Effector CD8-positive, alpha-beta T cell (primary cell): ENCODE results near the gene ZNF354C.
A peak's percentile ranks its signal among the peaks of the same experiment; 100 is the strongest.
"Not testable (repeated sequence)": the region's sequence is repeated elsewhere in the genome, so short reads cannot be mapped to it uniquely, and the experiment has no call there.

ENCODE experiments used
- DNase-seq: peaks from one replicate; lab custom pipeline; 2025; lab: John Stamatoyannopoulos, UW
- total RNA-seq, 4 experiments: gene quantifications; one replicate each; lab custom pipeline; 2026; lab: John Stamatoyannopoulos, UW

The ZNF354C gene
- total RNA-seq = 22.6 to 37.5 (median 28.0) reads per million in 4 experiments

DNA sequence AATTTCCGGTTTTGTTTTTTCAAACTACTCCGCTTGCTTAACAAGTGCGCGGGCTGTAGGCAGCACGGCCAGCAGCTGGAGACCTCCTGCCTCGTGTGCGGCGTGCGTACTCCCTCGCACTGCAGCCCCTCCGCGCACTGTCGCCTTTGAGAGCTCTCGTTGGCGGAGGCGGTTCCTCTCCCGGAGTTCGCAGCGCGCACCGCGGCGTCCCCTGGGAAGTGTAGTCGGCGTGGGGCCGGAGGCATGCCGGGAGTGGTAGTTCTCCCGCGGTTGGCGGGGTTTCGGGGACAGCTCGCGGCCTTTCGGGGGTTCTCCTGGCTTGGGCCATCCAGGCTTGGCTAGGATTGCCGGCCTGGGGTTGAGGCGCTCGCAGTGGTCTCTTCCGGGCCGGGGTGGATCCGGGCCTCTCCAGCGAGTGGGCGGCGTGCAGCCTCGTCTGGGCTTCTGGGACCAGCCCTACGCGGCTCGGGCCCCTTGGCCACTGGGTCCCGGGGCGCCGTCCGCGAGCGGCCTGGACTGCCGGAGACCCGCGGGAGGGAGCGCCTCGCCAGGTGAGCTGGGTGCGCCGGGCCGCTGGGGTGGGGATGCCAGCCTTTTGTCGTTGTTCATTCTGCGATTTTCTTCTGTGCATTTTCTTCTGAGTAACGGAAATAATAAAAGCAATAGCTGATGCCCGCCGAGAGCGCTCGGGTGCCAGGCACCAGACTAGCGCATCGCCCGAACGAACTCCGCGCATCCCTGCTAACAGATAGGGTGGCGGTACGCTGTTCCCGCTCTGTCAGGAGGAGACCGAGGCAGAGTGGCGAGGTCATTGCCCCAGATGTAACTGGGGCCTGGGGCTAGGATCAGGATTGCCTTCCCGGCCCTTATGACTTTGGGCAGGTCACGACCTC is at the start of gene ZNF354C:
Gene ZNF354C, plus strand, starts transcription at position 258 of the 893 bp plus-strand sequence. CDS start 1,696 bp downstream, outside the sequence.
- peak; percentile 80 for DNase-seq

DNA sequence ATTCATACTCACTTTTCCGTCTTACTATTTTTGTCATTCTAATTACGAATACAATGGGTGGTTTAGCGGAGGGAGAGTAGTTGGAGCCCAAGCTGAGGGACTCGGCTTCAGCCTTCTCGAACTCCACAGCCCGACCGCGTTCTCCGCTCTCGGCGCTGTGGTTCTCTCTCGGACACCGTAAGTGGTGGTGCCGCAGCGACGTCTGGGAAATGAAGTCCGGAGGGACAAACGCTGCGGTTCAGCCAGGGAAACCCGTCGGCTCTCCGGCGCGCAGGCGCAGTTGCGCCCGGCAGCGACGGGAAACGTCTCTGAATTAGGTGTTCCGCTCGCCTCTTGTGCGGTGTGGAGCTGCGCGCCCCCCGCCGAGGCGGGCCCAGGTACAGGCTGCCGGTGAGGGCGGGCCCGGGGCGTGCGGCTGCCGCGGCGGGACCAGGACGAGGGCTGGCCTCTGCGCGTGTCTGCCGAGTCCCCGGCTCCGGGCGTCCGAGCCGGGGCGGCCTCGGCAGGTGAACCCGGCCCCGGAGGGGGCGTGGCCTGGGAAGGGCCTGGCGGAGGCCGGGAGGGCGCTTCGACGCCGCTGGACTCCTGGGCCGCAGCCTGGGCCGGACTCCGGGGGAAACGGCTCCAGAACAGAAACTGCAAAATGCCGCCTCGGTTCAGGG is 36.5 kb upstream of the ZNF354C start, which contains the start of gene ZNF879:
Gene ZNF879, plus strand, starts transcription at position 277 of the 662 bp plus-strand sequence. CDS start 1,201 bp downstream, outside the sequence.
- DNase-seq = peak; percentile 90

DNA sequence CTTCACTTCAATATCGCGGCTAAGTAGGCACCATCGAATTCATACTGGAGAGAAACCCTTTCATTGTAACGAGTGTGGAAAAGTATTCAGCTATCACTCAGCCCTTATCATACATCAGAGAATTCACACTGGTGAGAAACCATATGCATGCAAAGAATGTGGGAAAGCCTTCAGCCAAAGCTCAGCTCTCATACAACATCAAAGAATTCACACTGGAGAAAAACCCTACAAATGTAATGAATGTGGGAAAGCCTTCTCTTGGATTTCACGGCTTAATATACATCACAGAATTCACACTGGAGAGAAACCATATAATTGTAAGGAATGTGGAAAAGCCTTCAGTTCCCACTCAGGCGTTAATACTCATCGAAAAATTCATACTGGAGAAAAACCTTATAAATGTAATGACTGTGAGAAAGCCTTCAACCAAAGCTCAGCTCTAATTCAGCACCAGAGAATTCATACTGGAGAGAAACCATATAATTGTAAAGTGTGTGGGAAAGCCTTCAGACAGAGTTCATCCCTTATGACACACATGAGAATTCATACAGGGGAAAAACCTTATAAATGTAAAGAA is 27.1 kb upstream of the ZNF354C start:
- no peak for DNase-seq

DNA sequence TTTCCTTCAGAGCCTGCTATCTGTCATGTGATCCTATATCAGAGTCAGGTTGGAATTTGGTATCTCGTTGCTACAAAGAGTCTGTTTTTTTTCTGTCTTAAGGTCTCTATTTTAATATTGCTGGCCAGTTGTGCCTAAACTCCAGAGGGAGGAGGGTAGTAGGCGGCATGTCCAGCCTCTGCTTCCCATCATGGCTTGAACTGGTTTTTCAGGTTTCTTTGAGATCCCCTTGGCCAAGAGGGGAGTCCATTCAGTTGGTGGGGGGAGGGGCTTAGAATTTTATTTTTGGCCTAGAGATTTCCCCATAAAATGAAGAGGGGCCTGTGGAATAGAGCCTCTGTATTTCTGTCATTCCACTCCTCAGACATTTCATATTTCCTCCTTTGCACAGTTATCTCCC is 15.4 kb upstream of the ZNF354C start:
- no peak for DNase-seq

DNA sequence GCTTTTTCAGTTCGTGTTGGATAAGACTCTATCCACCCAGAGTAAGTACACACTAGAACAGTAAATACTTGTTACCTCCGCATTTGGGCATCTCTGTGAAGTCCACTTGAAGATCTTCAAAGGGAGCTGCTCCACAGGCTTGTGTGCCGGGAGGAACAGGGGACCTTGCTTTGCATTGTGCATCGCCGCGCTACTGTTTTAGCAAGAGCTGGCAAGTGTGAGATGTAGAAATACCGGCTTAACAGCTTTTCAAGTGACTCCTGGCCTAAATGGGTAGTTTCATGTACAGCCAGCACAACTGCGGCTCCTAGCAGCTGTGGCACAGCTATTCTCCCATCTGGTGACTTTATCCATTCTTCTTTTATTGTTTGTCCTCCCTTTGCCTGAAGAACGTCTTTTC is 8.4 kb upstream of the ZNF354C start:
- DNase-seq = no peak

DNA sequence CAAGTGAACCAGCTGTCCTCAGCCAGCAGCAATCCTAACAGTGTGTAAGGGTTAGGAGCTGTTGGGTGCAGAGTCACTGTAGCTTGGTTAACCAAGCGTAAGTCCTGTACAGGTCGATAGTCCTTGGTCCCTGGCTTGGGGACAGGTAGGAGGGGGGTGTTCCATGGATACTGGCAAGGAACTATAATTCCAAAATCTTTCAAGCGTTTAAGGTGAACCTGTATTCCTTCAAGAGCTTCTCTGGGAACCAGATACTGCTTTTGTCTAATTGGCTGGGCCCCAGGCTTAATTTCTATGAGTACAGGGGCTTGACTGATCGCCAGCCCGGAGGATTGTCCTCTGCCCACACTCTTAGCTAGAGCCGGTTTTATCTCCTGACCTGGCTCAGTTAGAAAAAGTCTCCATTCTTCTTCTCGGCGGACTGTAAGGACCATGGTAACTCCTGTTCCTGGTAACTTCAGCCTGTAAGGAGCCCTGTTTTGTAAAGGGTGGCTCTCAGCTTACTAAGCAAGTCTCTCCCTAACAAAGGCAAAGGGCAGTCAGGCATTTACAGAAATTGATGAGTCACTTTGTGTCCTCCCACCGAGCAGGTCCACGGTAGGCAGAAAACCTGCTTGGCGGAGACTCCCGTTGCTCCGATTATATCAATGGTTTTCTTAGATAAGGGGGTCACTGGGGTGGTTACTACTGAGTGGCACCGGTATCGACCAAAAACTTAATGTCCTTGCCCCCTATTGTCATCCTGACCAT is 6.0 kb upstream of the ZNF354C start:
- no peak for DNase-seq

DNA sequence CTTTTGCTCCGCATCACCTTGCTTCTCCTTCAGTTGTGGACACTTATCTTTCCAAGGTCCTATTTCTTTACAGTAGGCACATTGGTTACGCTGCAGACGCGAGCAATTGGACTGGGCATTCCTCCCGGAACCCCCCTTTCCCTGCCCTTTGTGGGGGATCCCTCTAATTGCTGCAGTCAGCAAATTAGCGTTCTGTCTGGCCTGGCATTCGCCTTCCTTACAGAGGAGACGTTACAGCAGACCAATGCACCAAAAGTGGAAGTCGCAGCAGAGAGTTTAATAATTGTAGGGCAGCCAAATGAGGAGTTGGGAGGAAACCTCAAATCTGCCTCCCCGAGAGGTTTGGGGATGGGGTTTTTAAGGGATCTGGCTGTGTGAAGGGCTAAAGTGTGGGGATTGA is 5.3 kb upstream of the ZNF354C start:
- no peak for DNase-seq

DNA sequence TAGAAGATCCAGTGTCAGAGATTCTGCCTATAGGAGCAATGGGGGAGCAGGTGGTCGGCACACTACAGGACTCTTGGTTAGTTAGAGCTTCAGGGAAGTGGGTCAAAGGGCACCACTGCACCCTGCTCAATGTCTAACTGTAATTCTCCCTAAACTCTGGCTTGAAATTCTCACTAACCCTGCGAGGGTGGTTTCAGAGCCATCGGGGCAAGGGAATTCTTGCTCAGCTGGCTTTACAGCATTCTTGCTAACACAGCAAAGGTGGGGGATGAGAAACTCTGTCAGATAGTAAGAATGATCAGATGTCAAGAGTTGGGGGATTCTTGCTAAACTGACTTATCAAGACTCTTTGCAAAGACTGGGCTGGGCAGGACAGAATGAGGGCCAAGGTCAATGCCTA is 4.7 kb upstream of the ZNF354C start:
- no peak for DNase-seq

DNA sequence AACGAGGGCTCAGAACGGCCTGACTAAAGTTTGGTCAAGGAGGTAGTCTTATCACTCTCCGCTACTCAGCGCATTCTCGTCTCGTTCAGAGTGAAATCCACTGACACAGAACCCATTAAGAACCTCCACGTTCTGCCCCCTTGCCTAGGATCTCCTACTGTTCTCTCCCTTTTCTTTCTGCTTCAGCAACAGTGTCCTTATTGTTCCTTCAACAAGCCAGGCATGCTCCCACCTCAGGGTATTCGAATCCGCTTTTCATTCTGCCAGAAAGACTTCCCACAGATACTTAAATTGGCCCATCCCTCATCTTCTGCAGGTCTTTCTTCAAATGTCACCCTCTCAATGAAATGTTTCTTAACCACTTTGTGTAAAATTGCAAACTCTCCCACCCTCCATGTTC is 4.3 kb upstream of the ZNF354C start:
- no peak for DNase-seq

DNA sequence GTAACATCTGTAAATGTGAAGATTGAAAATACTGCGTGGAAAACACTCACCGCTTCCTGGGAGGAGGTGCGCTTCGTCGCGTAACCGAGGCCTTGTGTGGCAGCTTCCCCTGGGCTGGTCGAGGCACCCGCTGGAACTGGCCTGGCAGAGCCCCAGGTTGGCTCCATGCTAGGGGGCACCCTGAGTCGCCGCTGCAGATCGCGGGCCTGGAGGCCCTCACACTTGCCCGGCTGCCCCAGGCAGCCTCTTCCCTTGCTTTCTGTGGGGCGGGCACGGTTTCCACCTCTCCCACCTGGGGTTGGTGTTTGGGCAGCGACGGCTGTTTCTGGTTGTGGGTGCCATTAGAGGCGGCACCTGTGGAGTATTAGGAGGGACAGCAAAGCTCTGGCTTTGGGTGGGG is 852 bp downstream of the ZNF354C start:
- no peak for DNase-seq

DNA sequence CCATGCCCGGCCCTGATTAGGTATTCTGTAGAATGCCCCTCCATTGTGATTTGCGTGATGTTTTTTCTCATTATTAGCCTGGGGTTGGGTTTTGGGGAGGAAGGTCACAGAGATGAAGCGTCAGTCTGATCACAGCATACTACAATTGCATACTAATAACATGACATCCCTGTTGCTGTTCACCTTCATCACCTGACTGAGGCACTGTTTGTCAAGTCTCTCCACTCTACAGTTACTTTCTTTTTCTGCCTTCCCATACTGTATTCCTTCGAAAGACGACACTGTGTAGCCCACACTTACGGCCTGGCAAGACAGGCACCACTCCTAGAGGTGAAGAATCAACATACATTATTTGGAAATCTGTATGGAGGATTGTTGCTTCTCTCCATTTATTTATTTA is 5.5 kb downstream of the ZNF354C start:
- DNase-seq = no peak

DNA sequence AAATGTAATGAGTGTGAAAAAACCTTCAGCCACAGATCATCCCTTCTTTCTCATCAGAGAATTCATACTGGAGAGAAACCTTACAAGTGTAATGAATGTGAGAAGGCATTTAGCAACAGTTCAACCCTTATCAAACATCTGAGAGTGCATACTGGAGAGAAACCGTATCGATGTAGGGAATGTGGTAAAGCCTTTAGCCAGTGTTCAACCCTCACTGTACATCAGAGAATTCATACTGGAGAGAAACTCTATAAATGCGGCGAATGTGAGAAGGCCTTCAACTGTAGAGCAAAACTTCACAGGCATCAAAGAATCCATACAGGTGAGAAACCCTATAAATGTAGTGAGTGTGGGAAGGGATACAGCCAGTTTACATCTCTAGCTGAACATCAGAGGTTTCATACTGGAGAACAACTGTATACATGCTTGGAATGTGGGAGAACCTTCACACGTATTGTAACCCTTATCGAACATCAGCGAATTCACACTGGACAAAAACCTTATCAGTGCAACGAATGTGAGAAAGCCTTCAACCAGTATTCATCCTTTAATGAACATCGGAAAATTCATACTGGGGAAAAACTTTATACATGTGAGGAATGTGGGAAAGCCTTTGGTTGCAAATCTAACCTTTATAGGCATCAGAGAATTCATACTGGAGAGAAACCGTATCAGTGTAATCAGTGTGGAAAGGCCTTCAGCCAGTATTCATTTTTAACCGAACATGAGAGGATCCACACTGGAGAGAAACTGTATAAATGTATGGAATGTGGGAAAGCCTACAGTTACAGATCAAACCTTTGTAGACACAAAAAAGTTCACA is 19.2 kb downstream of the ZNF354C start:
- no peak for DNase-seq

DNA sequence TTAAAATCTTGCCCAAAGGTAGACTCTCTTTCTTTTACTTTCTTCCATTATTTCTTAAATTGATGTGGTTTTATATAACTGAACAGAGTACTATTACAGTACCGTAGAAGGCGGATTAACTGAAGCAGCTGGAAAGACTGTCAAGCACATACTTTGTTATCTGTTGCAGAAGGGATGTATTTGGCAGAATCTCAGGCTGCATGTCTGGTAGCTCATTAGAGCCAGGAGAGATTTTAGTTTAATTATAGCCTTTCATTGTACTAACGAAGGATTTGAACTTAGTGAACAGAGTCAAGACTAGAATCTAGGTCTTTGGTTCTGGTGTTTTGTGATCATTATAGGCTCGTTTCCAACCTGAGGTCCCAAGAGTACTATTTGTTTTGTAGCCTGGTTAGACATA is 20.6 kb downstream of the ZNF354C start:
- no peak for DNase-seq

DNA sequence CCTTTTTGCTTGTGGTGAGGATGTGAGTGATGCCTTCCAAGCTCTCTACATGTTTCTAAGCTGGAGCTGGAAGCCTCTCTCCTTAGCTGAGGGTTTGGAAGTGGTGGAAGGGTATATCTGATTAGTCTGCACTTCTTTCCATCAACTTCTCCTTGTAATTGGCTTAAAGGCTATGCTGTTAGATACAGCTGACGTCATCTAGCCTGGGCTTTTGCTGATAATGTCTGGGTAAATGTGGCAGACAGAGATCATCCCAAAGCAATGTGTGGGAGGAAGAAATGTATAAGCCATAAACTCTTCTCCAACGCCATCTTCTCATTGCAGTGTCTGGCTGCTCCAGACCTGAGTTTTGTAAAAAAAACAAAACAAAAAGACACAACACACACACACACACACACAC is 29.3 kb downstream of the ZNF354C start:
- DNase-seq = no peak

DNA sequence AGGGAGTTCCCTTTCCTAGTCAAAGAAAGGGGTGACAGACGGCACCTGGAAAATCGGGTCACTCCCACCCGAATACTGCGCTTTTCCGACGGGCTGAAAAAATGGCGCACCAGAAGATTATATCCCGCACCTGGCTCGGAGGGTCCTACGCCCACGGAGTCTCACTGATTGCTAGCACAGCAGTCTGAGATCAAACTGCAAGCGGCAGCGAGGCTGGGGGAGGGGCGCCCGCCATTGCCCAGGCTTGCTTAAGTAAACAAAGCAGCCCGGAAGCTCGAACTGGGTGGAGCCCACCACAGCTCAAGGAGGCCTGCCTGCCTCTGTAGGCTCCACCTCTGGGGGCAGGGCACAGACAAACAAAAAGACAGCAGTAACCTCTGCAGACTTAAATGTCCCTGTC is 41.1 kb downstream of the ZNF354C start:
- DNase-seq = not testable (repeated sequence)

DNA sequence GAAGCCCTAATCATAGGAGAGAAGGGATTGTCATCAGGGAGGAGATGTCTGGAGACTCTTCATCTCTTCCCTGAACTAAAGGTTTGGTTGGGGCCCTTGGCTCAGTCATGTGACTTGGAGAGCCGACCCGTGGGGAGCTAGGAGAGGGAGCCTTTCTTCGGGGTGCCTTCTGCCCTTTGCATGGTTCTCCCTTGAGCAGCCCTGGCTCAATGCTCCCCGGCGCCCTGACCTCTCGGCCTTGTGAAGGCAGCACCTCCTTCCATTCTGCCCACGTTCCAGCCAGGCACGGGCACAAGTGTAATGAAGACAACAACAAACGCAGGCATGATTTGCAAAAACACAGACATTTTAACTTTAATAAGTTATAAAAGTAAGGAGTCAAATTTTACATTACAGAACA is 50.4 kb downstream of the ZNF354C start:
- DNase-seq = no peak

DNA sequence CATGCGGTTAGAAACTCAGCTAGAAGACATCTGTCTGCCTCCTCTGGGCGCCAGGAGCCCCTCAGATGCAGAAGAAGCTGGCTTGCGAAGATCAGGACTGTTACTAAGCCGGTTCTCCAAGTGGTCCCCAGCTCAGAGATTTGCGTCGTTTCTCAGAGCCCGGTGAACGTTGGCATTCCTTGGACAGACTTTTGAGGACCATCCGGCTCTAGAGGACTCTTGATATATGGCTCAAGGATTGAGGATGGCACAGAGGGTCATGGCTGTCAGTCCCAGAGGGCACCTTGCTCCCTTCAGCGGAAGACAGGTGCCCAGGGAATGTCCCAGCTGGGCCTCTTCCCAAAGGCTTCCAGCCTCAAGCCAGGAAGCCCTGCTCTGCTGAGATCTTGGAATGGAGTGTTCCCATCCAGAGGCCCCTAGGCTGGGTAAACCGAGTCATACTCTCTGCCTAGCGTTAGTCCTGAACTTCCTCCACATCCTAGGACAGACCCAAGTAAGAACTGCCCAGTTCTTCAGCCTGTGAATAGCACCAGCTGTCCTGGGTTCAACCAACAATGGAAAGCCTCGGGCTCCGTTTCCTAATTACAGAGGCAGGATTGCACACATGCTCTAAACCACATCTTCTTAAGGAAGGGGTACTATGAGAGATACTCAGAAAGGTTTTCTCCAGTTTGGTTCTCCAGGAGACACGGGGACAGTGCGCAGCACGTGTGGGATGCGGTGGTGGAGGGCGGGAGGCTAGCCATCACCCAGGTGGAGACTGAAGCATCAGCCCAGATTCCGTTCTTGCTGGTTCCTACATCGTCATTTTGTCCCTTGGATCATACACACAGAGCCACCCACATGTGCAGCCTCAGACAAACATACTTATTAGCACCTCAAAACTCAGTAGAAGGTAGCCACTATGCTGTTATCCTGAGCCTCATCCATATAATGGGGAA is 51.4 kb downstream of the ZNF354C start:
- DNase-seq = no peak

DNA sequence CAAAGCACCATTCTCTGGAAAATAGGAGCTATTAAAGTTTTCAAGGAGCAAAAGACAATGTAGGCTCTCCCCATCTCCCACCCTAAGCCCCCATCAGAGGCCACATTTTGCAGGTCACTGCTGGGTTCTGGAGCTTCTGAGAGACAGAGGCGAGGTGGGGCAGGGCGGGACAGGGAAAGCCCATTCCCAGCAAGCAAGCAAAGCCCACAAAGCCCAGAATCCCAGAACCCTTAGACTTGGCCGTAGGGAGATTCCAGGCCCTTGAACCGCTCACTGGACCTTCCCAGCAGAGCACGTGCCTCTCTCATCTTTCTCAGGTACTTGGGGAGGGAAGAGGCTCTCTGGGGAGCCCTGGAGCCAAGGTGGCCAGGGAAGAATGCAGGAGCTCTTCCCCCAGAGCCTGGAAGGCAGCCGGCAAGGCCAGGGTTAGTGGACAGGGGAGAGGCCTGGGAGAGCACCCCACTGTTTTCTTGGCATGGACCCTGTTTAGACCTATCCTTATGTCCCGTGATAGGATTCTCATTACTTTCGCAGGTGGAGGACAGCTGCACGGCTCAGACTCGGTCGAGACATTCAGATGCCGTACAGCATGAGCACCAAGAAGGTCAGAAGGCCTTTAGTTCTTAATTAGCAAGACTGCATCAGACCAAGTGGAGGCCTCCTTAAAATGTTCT is 52.4 kb downstream of the ZNF354C start:
- DNase-seq = no peak

DNA sequence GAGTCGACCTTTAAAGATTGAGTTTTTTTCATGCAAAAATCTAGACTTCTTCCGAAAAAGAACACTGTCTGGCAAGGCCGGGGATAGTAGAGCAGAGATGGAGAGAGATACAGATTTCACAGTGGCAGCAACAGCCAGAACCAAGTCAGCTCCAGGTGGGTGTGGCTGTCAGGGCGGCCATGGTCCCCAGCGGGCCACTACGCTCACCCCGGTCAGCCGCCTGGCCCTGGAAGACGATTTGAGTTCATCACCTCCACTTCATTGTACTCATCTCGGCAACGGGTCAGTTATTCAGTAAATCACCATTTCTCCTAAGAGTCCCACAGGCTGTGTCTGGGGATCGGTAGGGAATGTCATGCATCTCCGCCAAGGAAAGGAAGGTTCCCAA is 53.0 kb downstream of the ZNF354C start:
- no peak for DNase-seq
